Spinal cord (tissue), 10 donors: Measurements from ENCODE around the gene VSX2. TPM values are rescaled to one million over a fixed set of nuclear protein-coding genes. Genes with fewer than 3 reads are reported as not detected.

ENCODE experiments used
- DNase-seq, 6 donors: peaks; one replicate each; pipeline versions ENCODE4 v3.0.0 to v3.0.0-alpha.2; 2013 to 2015; ENCODE audit warnings: low spot score in 6 of 6, low read depth in 4 of 6
- H3K27ac ChIP-seq: one replicate; pipeline ENCODE4 v1.5.1; 2013; ENCODE audit warnings: low read depth, low read length, control low read depth
- H3K27me3 ChIP-seq: one replicate; pipeline ENCODE4 v1.6.1; 2013; ENCODE audit warnings: low read length; ENCODE audit not compliant: control insufficient read depth, insufficient read depth
- H3K36me3 ChIP-seq: one replicate; pipeline ENCODE4 v1.6.1; 2013; ENCODE audit warnings: low read length; ENCODE audit not compliant: control insufficient read depth, insufficient read depth
- H3K4me1 ChIP-seq: one replicate; pipeline ENCODE4 v1.6.1; 2013; ENCODE audit warnings: low read length; ENCODE audit not compliant: control insufficient read depth, insufficient read depth
- H3K4me3 ChIP-seq: one replicate; pipeline ENCODE4 v1.5.1; 2013; ENCODE audit warnings: low read depth, low read length, control low read depth
- H3K9me3 ChIP-seq: one replicate; pipeline ENCODE4 v1.6.1; 2013; ENCODE audit warnings: low read length; ENCODE audit not compliant: control insufficient read depth, insufficient read depth
- WGBS: methylation state at CpG from one replicate; pipeline ENCODE4 v1.1.5; 2013; ENCODE audit warnings: missing lambda C conversion rate; ENCODE audit not compliant: insufficient coverage; 5-methylcytosine and 5-hydroxymethylcytosine counted together
- long read RNA-seq, 4 donors: transcript quantifications; one replicate each; lab custom pipeline, GENCODE V29; 2026
- polyA plus RNA-seq, 2 donors: library from polyadenylated mRNA; unstranded; fragments of 120-200 nt; gene quantifications; one replicate each; pipeline ENCODE4 v1.2.1, GENCODE V29; 2013; ENCODE audit not compliant: insufficient read length in 2 of 2
- total RNA-seq, 2 donors: library from RNA; depleted of rRNA in 1 of 2; stranded (reverse); fragments of 120-200 nt in 1 of 2; fragments of >200 nt in 1 of 2; gene quantifications; one replicate each; pipeline versions ENCODE4 v1.2.3 to v1.2.4, GENCODE V29; 2013 to 2014
- donor health status: healthy.

The VSX2 gene
- under 1 TPM; 0.17 to 0.59 TPM for total RNA-seq
- polyA plus RNA-seq = 1 to 10 TPM; 1.2 to 2.6 TPM
- long read RNA-seq, donor 1 = 0 reads
- long read RNA-seq, donor 2 = 0 reads
- long read RNA-seq, donor 3, partial matches to known transcripts = 0 of 1 reads
- long read RNA-seq, donor 3, other reads (novel, unspliced or antisense) = 0 of 1 reads
- long read RNA-seq, donor 4 = 0 reads

GRCh38 chr14:74238974-74239847 lies at the start of gene VSX2:
Gene VSX2 (plus strand): TSS chr14:74239449. CDS start chr14:74239562, 113 bp downstream.
- Histone ChIP-seq H3K36me3 (no peaks in the 10 kb centered on the region), H3K4me3 (peak within 1 kb of the TSS; percentile 2), H3K27ac (no peak within 1 kb of the TSS), H3K4me1 (peaks cover 22% of the 10 kb centered on the region), H3K9me3 (no peaks in the 10 kb centered on the region), H3K27me3 (peaks cover 87% of the 10 kb centered on the region)
- WGBS = 2% methylated on average over 36 of the region's 40 CpGs
- no peak for DNase-seq

- peak in 2 of 6 donors; percentile 48 to 61 for DNase-seq
- WGBS = 49% methylated on average over 3 of the region's 3 CpGs
- Histone ChIP-seq H3K36me3 (no peaks in the 10 kb centered on the region), H3K4me1 (peaks cover 4% of the 10 kb centered on the region), H3K27me3 (peaks cover 4% of the 10 kb centered on the region), H3K27ac (no peak overlapping the region), H3K4me3 (no peak overlapping the region), H3K9me3 (no peaks in the 10 kb centered on the region)
Observed at GRCh38 chr14:74190927-74191575, 48.2 kb upstream of the VSX2 start.

GRCh38 chr14:74194506-74195274 lies 44.6 kb upstream of the VSX2 start:
- WGBS = 83% methylated on average over 7 of the region's 8 CpGs
- no peak for DNase-seq
- Histone ChIP-seq H3K36me3 (no peaks in the 10 kb centered on the region), H3K9me3 (no peaks in the 10 kb centered on the region), H3K4me1 (peaks cover 4% of the 10 kb centered on the region), H3K27ac (no peak overlapping the region), H3K27me3 (peaks cover 6% of the 10 kb centered on the region), H3K4me3 (no peak overlapping the region)

- Histone ChIP-seq H3K36me3 (no peaks in the 10 kb centered on the region), H3K4me1 (peaks cover 4% of the 10 kb centered on the region), H3K9me3 (no peaks in the 10 kb centered on the region), H3K27ac (no peak overlapping the region), H3K4me3 (no peak overlapping the region), H3K27me3 (peaks cover 6% of the 10 kb centered on the region)
- 87% methylated on average over 6 of the region's 7 CpGs for whole genome bisulfite sequencing
- DNase-seq = peak in 1 of 6 donors; percentile 65
Observed at GRCh38 chr14:74195623-74196022, 43.6 kb upstream of the VSX2 start.

- H3K36me3 ChIP-seq = no peaks in the 10 kb centered on the region
Observed at GRCh38 chr14:74198441-74199234, 40.6 kb upstream of the VSX2 start.

GRCh38 chr14:74202113-74202512 lies 37.1 kb upstream of the VSX2 start:
- no peak for DNase-seq
- no peaks in the 10 kb centered on the region for H3K9me3 ChIP-seq
- H3K4me3 ChIP-seq = no peak overlapping the region
- H3K27me3 ChIP-seq = peaks cover 18% of the 10 kb centered on the region
- no peak overlapping the region for H3K27ac ChIP-seq
- H3K4me1 ChIP-seq = peaks cover 16% of the 10 kb centered on the region
- H3K36me3 ChIP-seq = no peaks in the 10 kb centered on the region

More at GRCh38 chr14:74198441-74199234, 40.6 kb upstream of the VSX2 start:
- no peak overlapping the region for H3K4me3 ChIP-seq
- H3K4me1 ChIP-seq = peaks cover 7% of the 10 kb centered on the region
- DNase-seq = no peak
- WGBS = 96% methylated on average over 5 of the region's 7 CpGs
- no peaks in the 10 kb centered on the region for H3K9me3 ChIP-seq
- peaks cover 6% of the 10 kb centered on the region for H3K27me3 ChIP-seq
- no peak overlapping the region for H3K27ac ChIP-seq

GRCh38 chr14:74203639-74204038 lies 35.6 kb upstream of the VSX2 start:
- peaks cover 20% of the 10 kb centered on the region for H3K27me3 ChIP-seq
- peaks cover 16% of the 10 kb centered on the region for H3K4me1 ChIP-seq
- no peaks in the 10 kb centered on the region for H3K36me3 ChIP-seq
- peak in 4 of 6 donors; percentile 27 to 81 (median 60) for DNase-seq
- no peak overlapping the region for H3K4me3 ChIP-seq
- H3K27ac ChIP-seq = no peak overlapping the region
- 51% methylated on average over 3 of the region's 8 CpGs for WGBS
- H3K9me3 ChIP-seq = no peaks in the 10 kb centered on the region

- H3K27ac ChIP-seq = no peak overlapping the region
- 53% methylated on average over 3 of the region's 6 CpGs for WGBS
- H3K4me1 ChIP-seq = peaks cover 16% of the 10 kb centered on the region
- H3K4me3 ChIP-seq = no peak overlapping the region
- H3K9me3 ChIP-seq = no peaks in the 10 kb centered on the region
- peaks cover 23% of the 10 kb centered on the region for H3K27me3 ChIP-seq
- no peaks in the 10 kb centered on the region for H3K36me3 ChIP-seq
- DNase-seq = peak in 1 of 6 donors; percentile 53
Observed at GRCh38 chr14:74204491-74204890, 34.8 kb upstream of the VSX2 start.
